GM15510 (cell line): ENCODE results near the gene HNMT.

Experiments
- POLR2A ChIP-seq: IDR thresholded peaks from 3 replicates; pipeline ENCODE4 v1.6.1; 2011; ENCODE audit warnings: borderline replicate concordance; ENCODE audit not compliant: insufficient read length; ENCODE audit errors: extremely low read depth

The HNMT gene

DNA sequence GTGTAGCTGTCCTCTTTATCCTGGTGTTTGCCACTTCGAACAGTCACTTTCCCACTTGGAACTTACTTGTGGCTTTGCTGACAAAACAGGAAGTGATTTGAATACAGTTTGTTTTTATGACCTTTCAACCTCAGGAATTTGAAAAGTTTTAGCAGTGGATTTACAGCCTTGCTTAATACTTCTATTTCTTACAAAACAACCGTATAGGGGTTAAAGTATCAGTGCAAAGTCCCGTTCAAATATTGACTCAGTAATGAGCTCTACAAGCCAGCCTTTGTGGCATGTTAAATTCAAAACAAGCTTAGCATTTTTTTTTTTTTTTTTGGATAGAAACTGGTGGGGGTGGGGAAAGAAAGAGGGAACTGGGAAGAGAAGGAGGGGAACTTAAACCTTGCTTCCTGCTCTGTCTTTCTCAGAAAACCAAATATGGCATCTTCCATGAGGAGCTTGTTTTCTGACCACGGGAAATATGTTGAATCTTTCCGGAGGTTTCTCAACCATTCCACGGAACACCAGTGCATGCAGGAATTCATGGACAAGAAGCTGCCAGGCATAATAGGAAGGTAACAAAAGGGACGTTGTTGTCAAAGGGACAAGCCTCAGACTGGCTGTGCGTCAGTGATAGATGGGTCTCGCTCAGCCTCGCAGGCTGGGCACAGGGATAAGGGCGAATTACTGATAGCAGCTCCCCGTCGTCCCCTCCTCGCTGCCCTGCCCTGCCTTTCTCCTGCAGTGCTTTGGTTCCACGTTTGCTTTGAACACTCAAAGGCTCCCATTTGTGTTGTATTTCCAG, at the start of gene HNMT:
Gene HNMT (plus strand): TSS at position 408 of the 793 bp plus-strand sequence. CDS start 19 bp downstream, at position 427.
- TF ChIP-seq POLR2A = no peak

DNA sequence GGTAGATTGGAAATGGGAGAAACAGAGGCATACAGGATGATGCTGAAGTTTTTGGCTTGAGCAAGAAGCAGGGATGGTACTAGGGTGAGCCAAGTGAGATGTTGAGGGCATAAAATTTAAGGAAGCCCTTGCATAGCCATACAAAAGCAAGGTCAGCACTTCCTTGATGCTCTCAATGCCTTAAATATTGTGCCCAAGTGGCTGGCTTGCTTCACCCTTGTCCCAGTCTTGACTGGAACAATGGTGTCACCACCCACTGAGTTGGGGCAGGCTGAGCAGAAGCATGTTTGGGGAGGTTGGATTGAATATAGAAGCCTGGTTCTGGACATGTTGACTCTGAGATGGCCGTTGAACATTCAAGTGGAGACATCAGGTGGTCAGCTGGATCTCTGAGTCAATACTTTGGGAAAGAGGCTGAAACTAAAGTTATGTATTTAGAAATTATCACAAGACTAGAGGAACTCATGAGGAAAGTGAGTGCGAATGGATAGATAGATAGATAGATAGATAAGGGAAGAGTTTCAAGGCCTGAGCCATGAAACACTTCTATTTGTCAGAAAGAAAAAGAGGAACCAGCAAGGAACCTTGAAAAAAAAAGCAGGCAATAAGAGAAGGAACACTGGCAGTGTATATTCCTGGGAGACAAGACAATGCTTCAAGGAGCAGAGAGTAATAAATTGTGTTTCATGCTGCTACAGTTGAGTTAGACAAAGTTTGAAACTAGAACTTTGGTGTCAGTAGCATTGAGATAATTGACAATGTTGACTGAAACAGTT, 43.0 kb upstream of the HNMT start:
- no peak for TF ChIP-seq POLR2A

- TF ChIP-seq POLR2A = no peak
Observed at GRCh38 chr2:137924019-137924418, 40.3 kb upstream of the HNMT start.

DNA sequence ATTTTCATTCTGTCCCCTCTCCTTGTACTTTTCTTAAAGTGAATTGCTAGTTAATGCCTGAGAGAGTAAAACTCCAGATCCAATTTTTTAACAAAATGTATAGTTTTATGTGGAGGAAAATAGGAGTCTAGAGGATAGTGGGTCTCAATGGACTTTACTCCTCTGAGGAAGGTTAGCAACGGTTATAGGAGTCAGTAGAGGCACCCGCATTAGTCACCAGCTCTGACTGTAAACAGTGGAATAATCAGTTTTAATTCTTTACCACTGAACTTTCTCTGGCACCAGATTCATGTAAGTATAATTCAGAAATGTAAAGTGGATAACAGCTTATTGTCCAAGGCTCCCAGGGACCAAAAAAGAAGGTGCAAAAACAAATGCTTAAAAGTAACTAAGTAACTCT, 38.7 kb upstream of the HNMT start:
- no peak for TF ChIP-seq POLR2A

- TF ChIP-seq POLR2A = no peak
Observed at GRCh38 chr2:137927846-137928245, 36.4 kb upstream of the HNMT start.

DNA sequence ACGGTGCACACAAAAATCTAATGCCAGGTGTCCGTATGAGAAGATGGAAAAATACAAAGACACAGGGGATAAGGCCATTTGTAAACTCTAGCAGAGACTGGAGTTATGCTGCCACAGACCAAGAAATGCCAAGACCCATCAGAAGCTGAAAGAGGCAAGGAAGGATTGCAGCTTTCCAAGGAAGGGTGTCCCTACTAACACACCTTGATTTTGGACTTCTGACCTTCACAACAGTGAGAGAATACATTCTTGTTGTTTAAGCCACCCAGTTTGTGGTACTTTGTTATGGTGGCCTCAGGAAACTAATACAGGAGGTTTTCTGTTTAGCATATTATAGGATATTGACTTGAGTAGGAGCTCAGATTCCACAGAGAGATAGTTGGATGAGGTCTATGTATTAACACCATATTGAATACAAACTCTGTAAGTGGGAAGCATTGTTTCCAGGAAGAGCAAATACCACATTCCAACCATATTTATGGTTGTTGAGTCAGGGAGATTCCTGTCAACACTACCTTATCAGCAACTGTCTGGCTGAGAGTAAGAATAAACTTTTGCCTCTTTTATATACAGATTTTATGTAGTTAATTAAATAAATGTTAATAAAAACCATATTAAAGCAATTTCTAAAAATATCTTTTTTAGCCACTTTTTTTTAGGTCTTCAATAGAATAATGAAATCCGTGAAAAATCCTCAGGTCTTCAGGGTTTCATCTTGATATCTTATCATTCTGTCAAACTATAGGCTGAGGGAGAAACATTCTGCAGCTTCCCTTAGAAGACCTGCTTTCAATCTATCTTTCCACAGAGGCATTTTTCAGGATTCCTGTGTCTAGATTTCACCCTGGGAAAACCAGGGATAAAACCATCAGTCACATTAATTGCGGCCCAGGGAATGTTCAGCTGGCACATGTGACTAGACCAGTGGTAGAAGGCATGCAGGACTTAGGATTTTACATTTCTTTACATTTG, 35.4 kb upstream of the HNMT start:
- no peak for TF ChIP-seq POLR2A

- no peak for TF ChIP-seq POLR2A
Observed at GRCh38 chr2:137929519-137929916, 34.8 kb upstream of the HNMT start.

- no peak for TF ChIP-seq POLR2A
Observed at GRCh38 chr2:137930146-137930545, 34.1 kb upstream of the HNMT start.

DNA sequence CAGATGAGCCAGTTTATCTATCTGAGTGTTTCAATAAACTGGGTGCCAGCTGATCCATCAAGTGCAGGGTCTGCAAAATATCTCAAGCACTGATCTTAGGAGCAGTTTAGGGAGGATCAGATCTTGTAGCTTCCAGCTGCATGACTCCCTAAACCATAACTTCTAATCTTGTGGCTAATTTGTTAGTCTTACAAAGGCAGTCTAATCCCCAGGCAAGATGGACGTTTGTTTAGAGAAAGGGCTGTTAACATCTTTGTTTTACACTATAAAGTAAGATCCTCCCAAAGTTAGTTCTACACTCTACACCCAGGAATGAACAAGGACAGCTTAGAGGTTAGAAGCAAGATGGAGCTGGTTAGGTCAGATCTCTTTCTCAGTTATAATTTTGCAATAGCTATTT, 28.7 kb upstream of the HNMT start:
- TF ChIP-seq POLR2A = no peak

GRCh38 chr2:137937246-137937645, 27.0 kb upstream of the HNMT start:
- TF ChIP-seq POLR2A = no peak

- no peak for TF ChIP-seq POLR2A
Observed at GRCh38 chr2:137937778-137938177, 26.5 kb upstream of the HNMT start.

DNA sequence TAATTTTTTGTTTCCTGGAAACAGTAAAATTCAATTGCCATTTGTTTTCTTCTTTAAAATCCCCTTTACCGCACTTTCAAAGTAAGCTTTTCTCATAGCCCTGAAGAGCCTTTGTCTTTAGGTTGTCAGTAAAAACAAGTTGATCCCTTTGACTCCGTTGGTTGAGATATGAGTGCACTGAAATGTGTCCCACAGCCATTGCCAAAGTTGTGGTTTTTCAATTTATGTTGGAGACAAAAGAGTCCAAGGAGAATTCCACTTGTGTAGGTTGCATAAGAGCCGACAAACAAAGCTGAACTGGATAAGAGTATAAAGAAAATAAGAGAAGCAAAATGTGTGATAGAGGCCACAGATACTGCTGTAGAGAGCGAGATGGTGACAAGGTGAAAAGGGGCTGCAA, 26.1 kb upstream of the HNMT start:
- no peak for TF ChIP-seq POLR2A

GRCh38 chr2:137939026-137939425, 25.2 kb upstream of the HNMT start:
- TF ChIP-seq POLR2A = no peak

DNA sequence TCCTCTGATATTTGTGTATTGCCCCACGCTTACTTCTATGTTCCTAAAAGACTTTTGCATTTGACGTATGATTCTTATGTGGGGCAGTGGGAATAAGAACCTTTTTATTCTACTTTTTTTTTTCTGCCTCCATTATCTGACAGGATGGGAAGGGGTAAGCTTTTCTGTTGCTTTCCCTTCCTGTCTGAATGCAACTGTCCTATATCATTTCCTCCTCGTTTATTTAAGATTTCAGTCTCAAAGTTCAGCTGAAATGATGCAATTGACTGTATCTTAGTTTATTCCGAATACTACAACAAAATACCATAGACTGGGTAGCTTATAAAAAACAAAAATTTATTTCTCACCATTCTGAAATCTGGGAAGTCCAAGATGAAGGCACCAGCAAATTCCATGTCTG, 24.1 kb upstream of the HNMT start:
- no peak for TF ChIP-seq POLR2A
